Gastrocnemius medialis (tissue), 4 donors: ENCODE results near the gene OPCML.

Experiments used
- CTCF ChIP-seq, 5 experiments: fragments of 450-650 bp in 3 of 5; fragments of 200-600 bp in 2 of 5; sonication (generic) in 2 of 5; IDR thresholded peaks in 4 of 5; conservative IDR thresholded peaks in 1 of 5; 1 replicate in 4 of 5; 2 replicates in 1 of 5; pipeline ENCODE4 v1.5.1; 2016 to 2019; ENCODE audit warnings: antibody characterized with exemption in 5 of 5, mild to moderate bottlenecking in 3 of 5, moderate library complexity in 3 of 5
- POLR2A ChIP-seq, 2 donors: fragments of 450-650 bp; IDR thresholded peaks; one replicate each; pipeline ENCODE4 v1.6.1; 2017; ENCODE audit warnings: antibody characterized with exemption in 2 of 2, mild to moderate bottlenecking in 2 of 2, moderate library complexity in 2 of 2

GRCh38 chr11:132576706-132577105 lies 955.6 kb downstream of the OPCML start:
- no peak for TF ChIP-seq CTCF (IDR thresholded peaks at IDR 0.05 in 4 of 5, conservative IDR thresholded peaks at IDR 0.05 in 1 of 5)
- no peak for TF ChIP-seq POLR2A (IDR thresholded peaks at IDR 0.05)
